K562 (cell line): ENCODE results near the gene TGM1. TPM values are rescaled to one million over a fixed set of nuclear protein-coding genes. Genes with fewer than 3 reads are reported as not detected.

ENCODE experiments used
- ATAC-seq: fragments of 200-7000 bp; cut with Tn5 transposase; 3 replicates; pipeline ENCODE4 v1.9.1; 2020; ENCODE audit warnings: moderate library complexity
- BruUV-seq: library from RNA; stranded (reverse); fragments of 400-500 nt; replicated peaks from 2 replicates; lab custom pipeline; 2021; lab: Mats Ljungman, UMichigan
- CTCF ChIA-PET: fragments of 300-600 bp; formaldehyde crosslinking; extraction: SDS; loops from one replicate; lab custom pipeline; 2021; ENCODE audit warnings: low intra/inter-chr PET ratio; lab: Yijun Ruan, JAX
- POLR2A ChIA-PET: fragments of 300-600, 350-650 bp; sonication (Branson Sonifier 250); formaldehyde crosslinking; extraction: SDS; loops from one replicate; lab custom pipeline; 2021; ENCODE audit warnings: antibody characterized with exemption, inconsistent platforms; lab: Yijun Ruan, JAX
- DNase-seq, 4 experiments: peaks; one replicate each; pipeline versions ENCODE4 v3.0.0 to v3.0.0-alpha.2; 2011 to 2018; ENCODE audit warnings: low spot score in 3 of 4, mixed read lengths in 3 of 4; ENCODE audit errors: extremely low read depth in 1 of 4
- FAIRE-seq: peaks from 2 replicates; lab custom pipeline; 2011; peaks lifted over from hg19 to GRCh38; lab: Jason Lieb, UNC
- H2AFZ ChIP-seq: 2 replicates; pipeline ENCODE4 v1.6.0; 2011; ENCODE audit warnings: low read depth, low read length, control low read depth, inconsistent platforms
- H3K27ac ChIP-seq: fragments of 200-600 bp; 3 replicates; pipeline ENCODE4 v1.8.0; 2011; ENCODE audit warnings: low read depth, mild to moderate bottlenecking, control low read depth, inconsistent platforms, low read length, moderate library complexity, mixed read lengths; ENCODE audit errors: extremely low read depth
- H3K27me3 ChIP-seq, 2 experiments: fragments of 300-600 bp in 1 of 2; 2 replicates in 1 of 2; 3 replicates in 1 of 2; pipeline versions ENCODE4 v1.6.0 to v1.8.0; 2011; ENCODE audit warnings: inconsistent platforms in 2 of 2, low read length in 2 of 2, mild to moderate bottlenecking in 1 of 2, mixed read lengths in 1 of 2, moderate library complexity in 1 of 2; ENCODE audit not compliant: control insufficient read depth in 2 of 2, insufficient read depth in 2 of 2
- H3K36me3 ChIP-seq: fragments of 300-600 bp; 3 replicates; pipeline ENCODE4 v1.8.0; 2011; ENCODE audit warnings: mild to moderate bottlenecking, low read length, inconsistent platforms; ENCODE audit not compliant: control insufficient read depth, insufficient read depth
- H3K4me1 ChIP-seq, 2 experiments: fragments of 200-600 bp in 1 of 2; replicated peaks in 1 of 2; 2 replicates in 1 of 2; 3 replicates in 1 of 2; pipeline versions ENCODE4 v1.5.1 to v1.8.0; 2011; ENCODE audit warnings: inconsistent platforms in 2 of 2, low read length in 2 of 2, mild to moderate bottlenecking in 1 of 2, mixed read lengths in 1 of 2, moderate library complexity in 1 of 2; ENCODE audit not compliant: control insufficient read depth in 2 of 2, insufficient read depth in 2 of 2
- H3K4me2 ChIP-seq: 2 replicates; pipeline ENCODE4 v1.6.1; 2011; ENCODE audit warnings: low read length, control low read depth, inconsistent platforms, mixed read lengths; ENCODE audit not compliant: insufficient read depth
- H3K4me3 ChIP-seq: fragments of 200-600 bp; sonication (generic), shearing (Covaris generic); 2 replicates; pipeline ENCODE4 v1.5.1; 2016; ENCODE audit warnings: control low read depth, inconsistent platforms
- H3K79me2 ChIP-seq: fragments of 200-600 bp; 3 replicates; pipeline ENCODE4 v1.8.0; 2011; ENCODE audit warnings: low read length, inconsistent platforms; ENCODE audit not compliant: control insufficient read depth, insufficient read depth
- H3K9ac ChIP-seq, 2 experiments: 2 replicates each; pipeline versions ENCODE4 v1.6.0 to v1.6.1; 2011; ENCODE audit warnings: low read depth in 2 of 2, low read length in 2 of 2, control low read depth in 1 of 2, inconsistent platforms in 1 of 2, mild to moderate bottlenecking in 1 of 2, mixed read lengths in 1 of 2; ENCODE audit not compliant: insufficient read depth in 1 of 2
- H3K9me1 ChIP-seq: one replicate; pipeline ENCODE4 v1.6.0; 2011; ENCODE audit warnings: inconsistent platforms, mild to moderate bottlenecking, low read length, moderate library complexity; ENCODE audit not compliant: control insufficient read depth, insufficient read depth
- H3K9me3 ChIP-seq: replicated peaks from 2 replicates; pipeline ENCODE4 v1.5.1; 2011; ENCODE audit warnings: low read depth, low read length, inconsistent platforms; ENCODE audit not compliant: control insufficient read depth, insufficient read depth
- H4K20me1 ChIP-seq: replicated peaks from 2 replicates; pipeline ENCODE4 v1.6.1; 2011; ENCODE audit warnings: low read length, inconsistent platforms, mixed read lengths; ENCODE audit not compliant: control insufficient read depth, insufficient read depth
- BACH1 ChIP-seq: fragments of 200-800 bp; sonication (Bioruptor generic); IDR thresholded peaks from 2 replicates; pipeline ENCODE4 v1.6.1; 2016; ENCODE audit warnings: missing genetic modification characterization, missing compliant biosample characterization
- CBFA2T2 ChIP-seq: fragments of 450-650 bp; conservative IDR thresholded peaks from 2 replicates; pipeline ENCODE4 v1.6.1; 2017; ENCODE audit warnings: mild to moderate bottlenecking
- CREM ChIP-seq: IDR thresholded peaks from 2 replicates; pipeline ENCODE4 v1.6.1; 2014; ENCODE audit warnings: antibody characterized with exemption, low read depth
- CXXC5 ChIP-seq: fragments of 250-450 bp; sonication (Bioruptor Pico); IDR thresholded peaks from 2 replicates; pipeline ENCODE4 v1.8.0; 2022; ENCODE audit warnings: inconsistent platforms, mild to moderate bottlenecking, moderate library complexity
- DPF2 ChIP-seq: fragments of 450-650 bp; IDR thresholded peaks from 2 replicates; pipeline ENCODE4 v1.6.1; 2016
- EGR1 ChIP-seq: fragments of 450-650 bp; conservative IDR thresholded peaks from 2 replicates; pipeline ENCODE4 v1.6.1; 2017; ENCODE audit warnings: mild to moderate bottlenecking
- FOXK2 ChIP-seq, 2 experiments: fragments of 450-650 bp; IDR thresholded peaks in 1 of 2; conservative IDR thresholded peaks in 1 of 2; 2 replicates each; pipeline ENCODE4 v1.6.1; 2016; ENCODE audit warnings: low read depth in 2 of 2, mild to moderate bottlenecking in 1 of 2
- GATA2 ChIP-seq: sonication (generic); formaldehyde crosslinking; IDR thresholded peaks from 2 replicates; pipeline ENCODE4 v1.4.0; 2020; ENCODE audit warnings: mild to moderate bottlenecking, missing genetic modification reagents
- GTF2E2 ChIP-seq: fragments of 200-800 bp; sonication (Bioruptor generic); IDR thresholded peaks from 2 replicates; pipeline ENCODE4 v1.6.1; 2016; ENCODE audit warnings: missing genetic modification characterization, missing compliant biosample characterization
- HEY1 ChIP-seq: fragments of 250-450 bp; sonication (Bioruptor Pico); IDR thresholded peaks from 2 replicates; pipeline ENCODE4 v1.5.0; 2020; ENCODE audit warnings: mild to moderate bottlenecking, moderate library complexity, borderline replicate concordance
- HNRNPK ChIP-seq: fragments of 200-400 bp; formaldehyde crosslinking; IDR thresholded peaks from one replicate; pipeline ENCODE4 v1.6.1; 2018; ENCODE audit warnings: mild to moderate bottlenecking, low read depth, low read length; ENCODE audit not compliant: poor library complexity, severe bottlenecking
- L3MBTL2 ChIP-seq: fragments of 450-650 bp; IDR thresholded peaks from 2 replicates; pipeline ENCODE4 v1.6.1; 2016; ENCODE audit warnings: mild to moderate bottlenecking, moderate library complexity
- MXI1 ChIP-seq: IDR thresholded peaks from 2 replicates; pipeline ENCODE4 v1.6.1; 2011; ENCODE audit warnings: low read depth, mild to moderate bottlenecking, improper control_type of control experiment, low read length
- NFIX ChIP-seq: fragments of 250-450 bp; sonication (Bioruptor Pico); IDR thresholded peaks from 2 replicates; pipeline ENCODE4 v1.4.0; 2020; ENCODE audit warnings: low read depth, mild to moderate bottlenecking, moderate library complexity
- PHB2 ChIP-seq: fragments of 450-650 bp; IDR thresholded peaks from 2 replicates; pipeline ENCODE4 v1.6.1; 2017; ENCODE audit warnings: low read depth
- PML ChIP-seq: IDR thresholded peaks from 2 replicates; pipeline ENCODE4 v1.6.1; 2012; ENCODE audit warnings: low read length, inconsistent platforms
- PTRF ChIP-seq: fragments of 450-650 bp; IDR thresholded peaks from 2 replicates; pipeline ENCODE4 v1.6.1; 2016; ENCODE audit warnings: mild to moderate bottlenecking, missing genetic modification characterization, missing compliant biosample characterization
- TBL1XR1 ChIP-seq, 2 experiments: IDR thresholded peaks; 2 replicates each; pipeline ENCODE4 v1.6.1; 2012; ENCODE audit warnings: improper control_type of control experiment in 2 of 2, low read length in 2 of 2, mild to moderate bottlenecking in 1 of 2
- TEAD4 ChIP-seq, 2 experiments: sonication (generic) in 1 of 2; formaldehyde crosslinking in 1 of 2; IDR thresholded peaks; 2 replicates each; pipeline versions ENCODE4 v1.6.1 to v1.8.0; 2012 to 2022; ENCODE audit warnings: borderline replicate concordance in 1 of 2, inconsistent platforms in 1 of 2, low read length in 1 of 2, mild to moderate bottlenecking in 1 of 2, missing genetic modification reagents in 1 of 2
- TRIM24 ChIP-seq, 2 experiments: fragments of 450-650 bp; IDR thresholded peaks; 2 replicates each; pipeline ENCODE4 v1.6.1; 2016
- XRCC5 ChIP-seq: fragments of 200-400 bp; formaldehyde crosslinking; IDR thresholded peaks from 2 replicates; pipeline ENCODE4 v1.6.1; 2017; ENCODE audit warnings: low read depth, mild to moderate bottlenecking, low read length
- ZNF217 ChIP-seq: sonication (generic); formaldehyde crosslinking; IDR thresholded peaks from 2 replicates; pipeline ENCODE4 v1.8.0; 2022; ENCODE audit warnings: mild to moderate bottlenecking, missing genetic modification reagents
- WGBS: fragments of 100-300 bp; shearing (Covaris generic); methylation state at CpG from one replicate; pipeline ENCODE4 v1.1.6; 2016; ENCODE audit warnings: low coverage, mixed read lengths; ENCODE audit not compliant: insufficient coverage; ENCODE audit errors: missing lambda C conversion rate; 5-methylcytosine and 5-hydroxymethylcytosine counted together
- in situ Hi-C: fragments of 300-500 bp; cut with MboI; formaldehyde crosslinking; loops from 4 replicates; pipeline ENCODE4 v1.15.0; 2018; ENCODE audit warnings: inconsistent platforms, mixed read lengths
- intact Hi-C: fragments of 100-400 bp; cut with micrococcal nuclease; formaldehyde crosslinking; loops from 2 replicates; pipeline ENCODE4 v1.14.2; 2022
- polyA plus RNA-seq, 8 experiments: library from polyadenylated mRNA; depleted of rRNA in 4 of 8; stranded (reverse) in 5 of 8; unstranded in 3 of 8; fragments of >200 nt; fragmentation: Nextera tagmentation in 2 of 8; fragmentation: Illumina TruSeq in 1 of 8; extraction: Ambion mirVana in 2 of 8; extraction: Trizol in 1 of 8; gene quantifications; 2 replicates each; pipeline versions ENCODE4 v1.2.1 to v1.2.3, GENCODE V29; 2011 to 2014; ENCODE audit warnings: inconsistent platforms in 1 of 8, missing spikeins in 1 of 8
- total RNA-seq, 7 experiments: library from RNA; depleted of rRNA in 6 of 7; stranded (reverse); fragments of >200 nt in 6 of 7; fragmentation: Illumina TruSeq in 2 of 7; extraction: Trizol in 2 of 7; gene quantifications; 2 replicates each; pipeline versions ENCODE4 v1.2.1 to v1.2.3, GENCODE V29; 2011 to 2021; ENCODE audit warnings: low replicate concordance in 1 of 7
- TF ChIP-seq, protein P1 (sequence below): fragments of 200-800 bp; sonication (Bioruptor generic); IDR thresholded peaks from 2 replicates; pipeline ENCODE4 v1.6.1; 2017; ENCODE audit warnings: missing genetic modification characterization, missing compliant biosample characterization

The TGM1 gene
- total and polyA plus RNA-seq, 9 of the 15 experiments (the other 6 are each of a cell fraction or from before 2014, with no cell fraction given) = 0.13 to 4.4 (median 0.88) TPM

DNA sequence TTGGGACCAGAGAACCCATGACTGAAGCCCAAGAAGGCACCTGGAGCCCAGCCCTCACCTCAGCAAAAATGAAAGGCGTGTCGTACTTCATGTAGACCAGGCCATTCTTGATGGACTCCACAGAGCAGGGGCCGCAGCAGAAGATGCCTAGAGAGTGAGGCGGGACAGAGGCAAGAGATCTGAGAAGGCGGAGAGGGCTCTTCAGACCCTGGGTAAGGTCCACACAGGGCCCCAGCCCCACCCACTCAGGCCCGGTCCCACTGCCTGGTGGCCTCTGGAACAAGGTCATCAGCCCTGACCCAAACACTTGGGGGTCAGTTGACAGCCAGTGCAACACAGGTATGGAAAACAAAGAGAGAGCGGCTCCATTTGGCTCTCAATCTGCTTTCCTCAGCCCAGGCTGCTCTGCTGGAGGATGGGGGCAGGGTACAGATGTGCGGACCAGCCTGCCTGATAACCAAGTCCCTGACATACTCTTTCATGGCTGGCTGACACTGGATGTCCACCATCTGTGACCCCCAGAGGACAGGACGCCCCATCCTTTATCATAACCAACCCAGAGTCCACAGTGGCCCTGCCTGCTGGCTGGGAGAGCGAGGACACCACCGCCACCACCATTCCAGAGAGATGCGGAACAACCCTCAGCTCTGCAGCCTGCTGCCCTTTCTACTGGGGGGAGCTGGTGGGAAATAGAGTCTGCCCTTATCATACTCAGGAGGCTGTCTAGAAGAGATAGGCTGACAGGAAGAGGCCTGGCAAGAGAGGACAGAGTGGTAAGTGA is 6.9 kb downstream of the TGM1 start:
- FAIRE-seq = peak; percentile 99
- H3K27me3 ChIP-seq = no peaks in the 10 kb centered on the region
- DNase-seq = peak; percentile 65 to 90 (median 78)
- H3K27ac ChIP-seq = peak overlapping the region; percentile 62
- no peaks in the 10 kb centered on the region; the same call in 1 of the 3 replicates for H3K36me3 ChIP-seq
- H3K4me2 ChIP-seq = peak overlapping the region; percentile 67
- peak overlapping the region; percentile 82 for H2AFZ ChIP-seq
- H3K4me1 ChIP-seq = peaks cover 22 to 50% of the 10 kb centered on the region in 2 experiments; a peak in 4 of 5 replicates
- BruUV-seq = no TSS peak
- intact Hi-C loops = no loop called here
- ATAC-seq = peak; percentile 90
- POLR2A ChIA-PET = interaction anchor here (0.6 to 1.6 kb wide), 5 partner anchors 13 to 44 kb away, joined by 3 to 7 read pairs (median 4); partner anchors contain the start of genes DHRS1, NOP9 and RABGGTA
- no peaks in the 10 kb centered on the region for H4K20me1 ChIP-seq
- no peaks in the 10 kb centered on the region for H3K9me3 ChIP-seq
- CTCF ChIA-PET = no interaction called here
- WGBS = 6% methylated on average over 7 of the region's 12 CpGs
- H3K79me2 ChIP-seq = no peaks in the 10 kb centered on the region
- in situ Hi-C loops = no loop called here
- H3K9ac ChIP-seq = peak overlapping the region; percentile 44 to 81
- H3K4me3 ChIP-seq = no peak overlapping the region
- H3K9me1 ChIP-seq = no peaks in the 10 kb centered on the region
- TF ChIP-seq GTF2E2 (tag) = no peak
- TF ChIP-seq GATA2 = peak; percentile 87
- TF ChIP-seq FOXK2 (conservative IDR thresholded peaks at IDR 0.05 in 1 of 2, IDR thresholded peaks at IDR 0.05 in 1 of 2; ENCODE audit: low read depth in 2 of 2) = 0 out of 4 replicates have a peak, but pooled peaks of 1 of the 2 experiments have one; percentile 18
- TF ChIP-seq PTRF = no peak
- peak; percentile 86 for TF ChIP-seq DPF2
- TF ChIP-seq BACH1 (tag) = no peak
- peak; percentile 47; the same call in 1 of the 2 replicates for TF ChIP-seq CREM
- peak; percentile 94 for TF ChIP-seq TEAD4 (IDR thresholded peaks at IDR 0.05; ENCODE audit: low read length)
- no peak for TF ChIP-seq TEAD4 (CRISPR knock-in tag; IDR thresholded peaks at IDR 0.05; ENCODE audit: borderline replicate concordance)
- TF ChIP-seq PHB2 = peak; percentile 75; the same call in 1 of the 2 replicates
- peak; percentile 85 for TF ChIP-seq PML
- TF ChIP-seq EGR1 = 0 out of 2 replicates have a peak, but pooled peaks have one; percentile 16
- peak; percentile 97 for TF ChIP-seq CBFA2T2
- TF ChIP-seq, protein P1, sequence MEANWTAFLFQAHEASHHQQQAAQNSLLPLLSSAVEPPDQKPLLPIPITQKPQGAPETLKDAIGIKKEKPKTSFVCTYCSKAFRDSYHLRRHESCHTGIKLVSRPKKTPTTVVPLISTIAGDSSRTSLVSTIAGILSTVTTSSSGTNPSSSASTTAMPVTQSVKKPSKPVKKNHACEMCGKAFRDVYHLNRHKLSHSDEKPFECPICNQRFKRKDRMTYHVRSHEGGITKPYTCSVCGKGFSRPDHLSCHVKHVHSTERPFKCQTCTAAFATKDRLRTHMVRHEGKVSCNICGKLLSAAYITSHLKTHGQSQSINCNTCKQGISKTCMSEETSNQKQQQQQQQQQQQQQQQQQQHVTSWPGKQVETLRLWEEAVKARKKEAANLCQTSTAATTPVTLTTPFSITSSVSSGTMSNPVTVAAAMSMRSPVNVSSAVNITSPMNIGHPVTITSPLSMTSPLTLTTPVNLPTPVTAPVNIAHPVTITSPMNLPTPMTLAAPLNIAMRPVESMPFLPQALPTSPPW = peak; percentile 54
- TF ChIP-seq L3MBTL2 = no peak
- TF ChIP-seq HEY1 (CRISPR knock-in tag) = no peak
- TF ChIP-seq NFIX = no peak
- TF ChIP-seq ZNF217 (CRISPR knock-in tag) = no peak
- peak; percentile 62 for TF ChIP-seq CXXC5
- TF ChIP-seq TBL1XR1 (IDR thresholded peaks at IDR 0.05; ENCODE audit: low read length in 2 of 2) = peak in 1 of 2 experiments; percentile 60; a peak in 1 of 4 replicates
- no peak for TF ChIP-seq HNRNPK
- TF ChIP-seq TRIM24 (IDR thresholded peaks at IDR 0.05) = peak; percentile 86 to 90; a peak in 3 of 4 replicates
- TF ChIP-seq MXI1 = no peak
- TF ChIP-seq XRCC5 = no peak
